HG03097 (cell line): ENCODE results near the gene VAV2.

Experiments used
- ATAC-seq: cut with Tn5 transposase; IDR thresholded peaks from one replicate; pipeline ENCODE4 v1.9.1; 2021; ENCODE audit not compliant: unreplicated experiment, low FRiP score

Gene VAV2

GRCh38 chr9:133982971-133983720 is 9.0 kb downstream of the VAV2 start:
- no peak for ATAC-seq

GRCh38 chr9:133981958-133982681 is 10.0 kb downstream of the VAV2 start:
- ATAC-seq, result no peak

DNA sequence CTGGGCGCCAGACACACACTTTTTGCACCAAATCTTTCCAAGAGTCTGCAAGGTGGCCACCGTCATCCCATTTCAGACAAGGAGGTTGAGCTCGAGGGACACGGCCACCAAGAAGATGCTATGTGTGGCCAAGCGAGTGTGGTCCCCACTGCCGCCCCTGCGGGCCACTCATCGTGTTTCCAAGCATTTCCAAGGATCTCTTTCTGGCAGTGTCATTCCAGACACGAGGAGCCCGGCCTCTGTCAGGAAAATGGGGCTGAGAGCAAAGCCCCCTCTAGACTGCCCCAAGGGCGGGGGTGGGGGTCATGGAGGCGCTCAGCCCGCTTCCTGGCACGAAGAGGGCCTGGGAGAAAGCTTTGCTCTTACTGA is 10.6 kb downstream of the VAV2 start:
- ATAC-seq, result no peak

GRCh38 chr9:133980864-133981588 is 11.1 kb downstream of the VAV2 start:
- no peak for ATAC-seq

- no peak for ATAC-seq
These were observed 11.9 kb downstream of the VAV2 start for GRCh38 chr9:133979921-133980863.

- ATAC-seq, result no peak
These were observed 12.7 kb downstream of the VAV2 start for GRCh38 chr9:133979273-133979920.

DNA sequence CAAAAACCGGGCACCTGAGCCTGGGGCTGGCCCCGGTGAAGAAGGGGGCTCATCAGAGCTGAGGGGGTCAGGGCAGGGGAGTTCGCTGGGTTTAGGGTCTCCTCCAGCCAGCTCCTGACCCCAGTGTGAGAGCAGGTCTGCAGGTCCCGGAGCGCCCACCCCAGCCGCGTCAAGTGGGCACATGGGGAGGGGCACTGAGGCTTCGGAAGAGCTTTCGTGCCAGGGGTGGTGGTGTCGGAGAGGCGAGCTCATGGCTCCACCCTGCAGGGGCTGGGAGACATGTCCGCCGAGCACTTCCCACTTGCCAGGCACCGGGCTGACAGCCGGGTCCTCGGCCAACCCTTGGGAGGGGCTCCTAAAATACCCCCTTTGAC is 13.2 kb downstream of the VAV2 start:
- ATAC-seq, result no peak

DNA sequence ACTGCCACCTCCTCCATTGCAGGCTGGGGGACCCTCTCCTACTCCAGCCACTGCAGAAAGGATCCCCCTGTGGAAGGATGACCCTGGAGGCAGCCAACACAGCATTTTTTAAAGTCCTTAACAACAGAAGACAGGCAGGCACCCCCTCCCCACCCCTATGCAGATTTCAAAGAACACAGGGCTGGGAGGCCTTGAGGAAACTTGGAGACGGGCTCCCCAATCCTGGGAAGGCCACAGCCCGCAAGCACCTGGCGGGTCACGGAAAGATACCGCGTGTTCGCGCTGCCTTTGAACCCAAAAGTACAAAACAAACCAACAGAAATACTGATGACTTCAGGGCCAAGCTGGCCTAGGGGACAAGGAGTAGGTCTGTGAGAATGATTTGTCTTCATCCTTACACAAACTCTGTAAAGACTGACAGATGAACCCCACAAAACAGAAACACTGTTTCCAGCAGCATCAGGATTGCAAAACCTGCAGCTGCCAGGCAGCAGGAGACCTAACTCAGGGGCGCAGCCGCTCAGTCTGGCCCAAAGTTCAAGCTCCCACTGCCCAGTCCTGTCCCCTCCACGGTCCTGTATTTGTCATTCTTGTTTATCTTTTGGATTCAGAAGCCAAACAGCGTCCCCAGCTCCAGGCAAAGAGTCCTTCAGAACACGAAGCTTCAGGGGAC is 13.8 kb downstream of the VAV2 start:
- ATAC-seq, result no peak

- no peak for ATAC-seq
These were observed 14.5 kb downstream of the VAV2 start for GRCh38 chr9:133977421-133978201.

DNA sequence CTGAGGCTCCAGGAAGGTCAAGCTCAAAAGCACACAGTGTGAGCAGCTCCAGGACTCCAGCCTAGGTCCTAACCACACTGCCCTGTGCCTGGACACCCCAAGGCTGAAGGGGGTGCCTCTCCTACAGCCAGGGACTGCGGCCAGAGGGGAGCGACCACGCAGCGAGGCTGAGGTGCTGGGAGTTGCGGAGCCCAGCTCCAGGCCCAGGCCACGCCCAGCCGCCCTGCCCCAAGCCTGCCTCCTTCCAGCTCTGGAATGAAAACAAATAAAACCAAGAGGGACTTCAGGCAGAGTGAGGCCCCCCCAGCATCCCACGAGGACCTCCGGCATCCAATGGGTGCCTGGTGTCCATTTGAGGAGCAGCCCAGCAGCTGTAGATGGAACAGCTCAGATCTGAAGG is 15.2 kb downstream of the VAV2 start:
- ATAC-seq, result no peak

DNA sequence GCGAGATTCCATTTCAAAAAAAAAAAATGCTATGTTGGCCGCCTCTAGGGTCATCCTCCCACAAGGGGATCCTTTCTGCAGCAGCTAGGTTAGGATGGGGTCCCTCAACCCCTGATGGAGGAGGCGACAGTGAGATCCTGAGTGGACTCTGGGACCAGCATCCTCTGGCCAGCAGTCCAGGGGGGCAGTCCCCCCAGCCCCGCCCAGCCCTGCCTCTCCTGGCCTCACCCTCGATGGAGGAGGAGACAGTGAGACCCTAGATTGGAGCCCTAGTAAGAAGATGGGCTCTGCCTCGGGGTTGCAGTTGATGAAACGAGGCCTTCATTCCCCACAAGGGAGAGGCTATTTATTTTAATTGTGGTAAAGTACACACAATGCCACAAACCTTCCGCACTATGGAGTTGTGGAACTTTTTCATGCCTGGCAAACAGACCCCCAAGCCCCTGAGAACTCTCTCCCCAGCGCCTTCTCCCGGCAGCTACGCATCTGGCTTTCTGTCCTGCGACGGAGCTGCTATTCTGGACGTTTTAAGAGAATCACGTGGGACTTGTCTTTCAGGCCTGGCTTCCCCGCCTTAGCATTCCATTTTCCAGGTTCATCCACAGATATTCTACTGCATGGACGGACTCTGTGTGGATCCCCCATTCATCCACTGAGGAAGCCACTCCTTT is 15.8 kb downstream of the VAV2 start:
- ATAC-seq, result no peak

DNA sequence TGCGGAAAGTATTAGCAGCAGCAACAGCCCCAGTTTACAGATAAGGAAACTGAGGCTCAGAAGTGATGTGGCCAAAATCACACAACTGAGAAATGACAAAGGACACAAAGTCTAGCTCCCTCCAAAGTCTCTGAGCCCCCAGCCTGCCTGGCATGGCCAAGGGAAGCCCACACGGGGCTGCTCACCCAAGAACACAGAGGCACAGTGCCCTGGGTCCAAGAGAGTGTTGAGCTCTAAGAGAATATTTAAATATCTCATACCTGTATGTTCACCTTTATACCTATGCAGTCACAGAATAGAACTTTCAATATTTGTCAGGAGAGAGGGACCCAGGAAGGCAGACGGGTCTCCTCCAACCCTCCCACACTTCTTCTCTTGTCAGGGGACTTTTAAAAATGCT is 16.6 kb downstream of the VAV2 start:
- ATAC-seq, result no peak

GRCh38 chr9:133974631-133975341 is 17.3 kb downstream of the VAV2 start:
- no peak for ATAC-seq

- ATAC-seq, result no peak
These were observed 18.1 kb downstream of the VAV2 start for GRCh38 chr9:133973791-133974630.

DNA sequence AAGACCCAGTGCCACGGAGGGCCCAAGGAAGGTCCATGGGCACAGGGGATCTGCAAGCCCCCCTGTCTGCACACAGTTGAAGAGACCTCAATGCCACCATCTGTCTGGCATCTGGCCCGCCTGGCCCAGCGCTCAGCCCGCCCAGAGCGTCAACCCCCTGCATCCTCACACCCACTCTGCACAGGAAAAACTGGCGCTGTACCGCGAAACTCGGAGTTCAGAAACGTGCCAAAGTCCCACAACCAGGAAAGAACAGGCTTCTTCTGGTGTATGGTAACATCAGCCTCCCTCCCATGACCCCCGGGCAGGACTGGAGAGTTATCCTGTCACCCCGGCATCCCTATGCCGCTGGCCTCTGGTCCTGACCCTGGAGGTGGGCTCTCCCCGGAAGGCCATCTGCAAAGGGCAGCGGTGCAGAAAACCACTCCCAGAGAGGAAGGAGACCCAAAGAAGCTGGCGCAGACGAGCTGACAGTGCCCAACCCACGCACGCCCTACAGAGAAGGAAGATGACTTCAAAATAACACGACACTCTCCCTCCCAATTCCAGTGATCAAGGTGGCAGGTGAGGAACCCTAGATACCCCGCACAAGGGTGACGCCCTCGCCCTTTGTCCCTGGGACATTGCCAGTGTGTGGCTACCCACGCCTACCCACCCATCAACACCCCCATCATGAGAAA is 18.9 kb downstream of the VAV2 start:
- ATAC-seq, result no peak
